VCaP (cell line): ENCODE data around the gene WHRN.

Experiments used
- H3K27ac ChIP-seq: fragments of 450-650 bp; 2 replicates; pipeline ENCODE4 v1.5.1; 2017
- TF ChIP-seq, protein P1 (sequence below): fragments of 450-650 bp; conservative IDR thresholded peaks from 2 replicates; pipeline ENCODE4 v1.5.1; 2017; ENCODE audit warnings: mild to moderate bottlenecking, moderate library complexity

The WHRN gene

DNA sequence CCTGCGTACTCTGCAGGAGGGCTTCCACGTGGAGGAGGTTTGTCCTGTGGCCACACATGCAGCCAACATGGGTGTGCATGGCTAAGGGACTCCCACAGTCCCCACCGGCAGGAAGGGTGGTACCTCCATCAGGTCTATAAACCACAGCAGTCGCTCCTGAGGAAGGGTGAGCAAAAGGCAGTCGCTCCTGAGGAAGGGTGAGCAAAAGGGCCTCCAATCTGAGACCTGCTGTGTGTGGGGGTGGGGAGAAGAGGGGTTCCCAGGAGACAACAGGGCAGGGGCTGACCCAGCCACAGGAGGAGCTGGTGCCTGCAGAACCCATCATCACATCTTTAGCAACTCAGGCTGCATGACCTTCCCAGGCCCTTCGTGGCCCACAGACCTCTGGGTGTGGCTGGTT is 87.2 kb downstream of the WHRN start:
- no peak overlapping the region for H3K27ac ChIP-seq
- TF ChIP-seq, protein P1, sequence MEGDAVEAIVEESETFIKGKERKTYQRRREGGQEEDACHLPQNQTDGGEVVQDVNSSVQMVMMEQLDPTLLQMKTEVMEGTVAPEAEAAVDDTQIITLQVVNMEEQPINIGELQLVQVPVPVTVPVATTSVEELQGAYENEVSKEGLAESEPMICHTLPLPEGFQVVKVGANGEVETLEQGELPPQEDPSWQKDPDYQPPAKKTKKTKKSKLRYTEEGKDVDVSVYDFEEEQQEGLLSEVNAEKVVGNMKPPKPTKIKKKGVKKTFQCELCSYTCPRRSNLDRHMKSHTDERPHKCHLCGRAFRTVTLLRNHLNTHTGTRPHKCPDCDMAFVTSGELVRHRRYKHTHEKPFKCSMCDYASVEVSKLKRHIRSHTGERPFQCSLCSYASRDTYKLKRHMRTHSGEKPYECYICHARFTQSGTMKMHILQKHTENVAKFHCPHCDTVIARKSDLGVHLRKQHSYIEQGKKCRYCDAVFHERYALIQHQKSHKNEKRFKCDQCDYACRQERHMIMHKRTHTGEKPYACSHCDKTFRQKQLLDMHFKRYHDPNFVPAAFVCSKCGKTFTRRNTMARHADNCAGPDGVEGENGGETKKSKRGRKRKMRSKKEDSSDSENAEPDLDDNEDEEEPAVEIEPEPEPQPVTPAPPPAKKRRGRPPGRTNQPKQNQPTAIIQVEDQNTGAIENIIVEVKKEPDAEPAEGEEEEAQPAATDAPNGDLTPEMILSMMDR: no peak

DNA sequence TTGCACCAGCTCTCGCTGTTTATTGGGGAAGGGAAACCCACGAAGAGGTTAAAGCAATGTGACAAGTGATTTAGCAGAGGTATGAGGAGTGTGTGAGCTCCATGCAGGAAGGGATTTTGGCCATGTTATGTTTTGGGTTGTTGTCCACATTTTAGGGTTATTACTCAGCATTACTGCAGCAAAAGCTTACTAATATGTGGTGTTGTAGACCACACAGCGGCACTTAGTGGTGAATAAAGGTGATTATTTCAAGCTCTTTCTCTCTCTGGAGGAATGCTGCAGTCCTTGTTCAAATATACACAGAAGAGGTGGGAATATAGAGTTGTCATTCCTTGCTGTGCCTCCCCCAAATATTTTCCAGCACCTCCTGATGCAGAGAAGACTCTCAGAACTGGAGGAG is 87.8 kb downstream of the WHRN start:
- H3K27ac ChIP-seq: no peak overlapping the region
- TF ChIP-seq, protein P1: no peak

DNA sequence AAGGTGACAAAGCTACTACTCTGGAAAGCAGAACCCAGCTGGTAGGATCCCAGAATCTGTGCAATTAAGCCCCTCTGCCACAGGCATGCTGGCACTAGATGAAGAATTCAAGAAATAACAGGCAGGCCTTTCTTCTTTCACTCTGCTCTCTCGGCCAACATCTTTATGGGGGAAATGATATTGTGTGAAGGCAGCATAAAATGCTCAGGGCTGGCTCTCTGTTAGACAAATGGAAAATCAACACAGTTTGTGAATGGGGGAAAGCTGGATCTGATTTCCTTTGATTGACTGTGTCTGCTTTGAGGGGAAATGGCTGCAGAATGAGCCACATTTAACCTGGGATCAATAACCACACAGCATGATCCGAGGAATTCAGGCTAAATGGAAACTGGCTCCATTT is 88.4 kb downstream of the WHRN start:
- TF ChIP-seq, protein P1: no peak

DNA sequence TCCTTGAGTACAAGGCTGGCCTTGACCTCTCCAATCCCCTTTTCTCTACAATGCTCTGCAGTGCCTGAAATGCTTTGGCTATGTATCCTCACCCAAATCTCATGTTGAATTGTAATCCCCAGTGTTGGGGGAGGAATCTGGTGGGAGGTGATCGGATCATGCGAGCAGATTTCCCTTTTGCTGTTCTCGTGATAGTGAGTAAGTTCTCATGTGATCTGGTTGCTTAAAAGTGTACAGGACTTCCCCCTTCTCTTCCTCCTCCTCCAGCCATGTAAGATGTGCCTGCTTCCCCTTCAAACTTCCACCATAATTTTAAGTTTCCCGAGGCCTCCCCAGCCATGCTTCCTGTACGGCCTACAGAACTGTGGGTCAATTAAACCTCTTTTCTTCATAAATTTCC is 89.0 kb downstream of the WHRN start:
- H3K27ac ChIP-seq: no peak overlapping the region
- TF ChIP-seq, protein P1: no peak

More for the DNA sequence above, 88.4 kb downstream of the WHRN start:
- H3K27ac ChIP-seq: no peak overlapping the region

DNA sequence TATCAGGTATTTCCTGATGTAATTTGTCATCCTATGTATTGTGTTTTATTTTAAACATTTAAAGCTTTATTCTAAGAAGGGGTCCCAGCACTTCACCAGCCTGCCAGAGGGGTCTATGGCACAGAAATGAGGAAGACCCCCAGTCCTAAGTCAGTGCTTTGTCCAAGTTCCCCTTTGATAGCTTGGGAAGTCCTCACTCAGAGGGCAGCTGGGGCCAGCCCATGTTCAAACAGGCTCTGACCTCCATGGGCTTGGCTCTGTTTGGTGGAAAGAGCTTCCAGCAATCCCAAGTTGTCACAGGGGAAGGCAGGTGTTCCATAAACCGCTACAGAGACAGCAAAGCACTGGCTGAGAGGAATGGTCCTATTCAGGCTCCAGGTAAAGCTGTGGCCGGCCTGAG is 90.9 kb downstream of the WHRN start:
- TF ChIP-seq, protein P1: no peak
- no peak overlapping the region for H3K27ac ChIP-seq

DNA sequence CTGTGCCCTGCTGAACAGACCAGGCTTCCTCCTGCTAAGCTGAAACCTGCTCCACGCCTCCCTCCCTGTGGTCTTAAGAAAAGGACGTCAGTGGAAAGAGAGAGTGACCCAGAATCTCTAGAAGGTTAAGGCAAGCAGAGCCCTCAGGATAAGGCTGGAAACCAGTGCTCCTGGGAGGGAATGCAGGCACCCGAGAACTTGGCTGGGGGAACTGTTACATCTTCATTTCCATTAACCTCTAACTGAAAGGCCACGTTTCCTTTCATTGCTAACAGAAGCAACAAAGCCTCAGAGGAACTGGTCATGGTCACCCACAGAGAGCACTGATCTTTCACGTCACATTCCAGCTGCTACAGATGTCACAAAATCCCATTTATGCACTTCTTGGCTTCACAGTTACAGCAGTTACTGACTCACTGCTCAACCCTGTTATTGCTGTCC is 91.4 kb downstream of the WHRN start:
- H3K27ac ChIP-seq: no peak overlapping the region
- TF ChIP-seq, protein P1: no peak

DNA sequence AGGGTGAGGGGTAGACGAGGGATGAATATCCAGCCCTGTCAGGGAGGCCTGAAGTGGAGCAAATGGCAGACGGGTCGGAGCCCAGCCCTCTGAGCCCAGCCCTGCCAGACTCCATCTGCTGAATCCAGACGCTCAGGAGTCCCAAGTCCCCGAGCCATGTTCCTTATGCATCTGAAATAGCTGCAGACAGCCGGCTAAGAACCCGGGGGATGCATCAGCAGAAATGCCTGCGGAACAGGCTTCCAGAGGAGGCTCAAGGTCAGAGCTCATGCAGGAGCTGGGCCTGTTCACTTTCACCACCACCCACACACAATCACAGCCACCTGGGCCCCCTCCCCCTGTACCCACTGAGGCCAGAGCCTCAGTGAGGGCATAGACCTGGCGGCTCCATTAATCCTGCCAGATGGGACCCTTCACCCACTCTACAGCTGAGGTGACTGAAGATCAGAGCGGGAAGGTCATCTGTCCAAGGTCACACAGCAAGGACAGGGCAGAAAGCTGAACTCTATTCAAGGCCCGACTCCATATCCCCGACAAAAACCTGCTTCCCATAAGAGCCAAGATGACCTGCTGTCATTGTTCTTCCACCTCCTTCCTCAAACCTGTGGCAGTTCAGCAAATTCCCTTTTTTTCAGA is 93.1 kb downstream of the WHRN start:
- no peak overlapping the region for H3K27ac ChIP-seq
- TF ChIP-seq, protein P1: no peak
